Chondrocyte (in vitro differentiated cells): Measurements from ENCODE around the gene TSPYL6. TPM values are rescaled to one million over a fixed set of nuclear protein-coding genes. Genes with fewer than 3 reads are reported as not detected.
"Not testable (repeated sequence)": the region's sequence is repeated elsewhere in the genome, so short reads cannot be mapped to it uniquely, and the experiment has no call there.

ENCODE experiments used
- DNase-seq: peaks from one replicate; pipeline ENCODE4 v3.0.0; 2021; ENCODE audit warnings: mixed read lengths, low spot score
- H3K27ac Mint-ChIP-seq: one replicate; pipeline ENCODE4 v1.8.0; 2021; ENCODE audit warnings: mild to moderate bottlenecking, moderate library complexity, mixed read lengths; ENCODE audit not compliant: unreplicated experiment
- H3K27me3 Mint-ChIP-seq: 2 replicates; pipeline ENCODE4 v1.8.0; 2021; ENCODE audit warnings: low read depth, mixed read lengths
- H3K36me3 Mint-ChIP-seq: 2 replicates; pipeline ENCODE4 v1.8.0; 2021; ENCODE audit warnings: low read depth, mixed read lengths
- H3K4me1 Mint-ChIP-seq: 2 replicates; pipeline ENCODE4 v1.8.0; 2021; ENCODE audit warnings: low read depth, mild to moderate bottlenecking, mixed read lengths
- H3K4me3 Mint-ChIP-seq: one replicate; pipeline ENCODE4 v1.8.0; 2021; ENCODE audit warnings: mild to moderate bottlenecking, moderate library complexity, mixed read lengths; ENCODE audit not compliant: unreplicated experiment
- H3K9me3 Mint-ChIP-seq: 2 replicates; pipeline ENCODE4 v1.8.0; 2021; ENCODE audit warnings: low read depth, mixed read lengths
- CTCF ChIP-seq: fragments of 200-600 bp; sonication (generic); IDR thresholded peaks from 2 replicates; pipeline ENCODE4 v1.5.0; 2021; ENCODE audit warnings: antibody characterized with exemption, mild to moderate bottlenecking, moderate library complexity
- total RNA-seq: library from RNA; stranded (reverse); gene quantifications from 3 replicates; pipeline ENCODE4 v1.2.1, GENCODE V29; 2021

The TSPYL6 gene
- total RNA-seq, 1 donor from 2014 or later = not detected

- TF ChIP-seq CTCF = no peak
- H3K4me1 Mint-ChIP-seq = peaks cover 13% of the 10 kb centered on the region
- peaks cover 2% of the 10 kb centered on the region for H3K36me3 Mint-ChIP-seq
- no peak for DNase-seq
- no peaks in the 10 kb centered on the region for H3K27me3 Mint-ChIP-seq
- H3K27ac Mint-ChIP-seq = peak overlapping the region; percentile 87
- H3K9me3 Mint-ChIP-seq = peaks cover 2% of the 10 kb centered on the region
- no peak overlapping the region for H3K4me3 Mint-ChIP-seq
Measured at GRCh38 chr2:54275541-54275940, 19.5 kb upstream of the TSPYL6 start.

- no peak overlapping the region for H3K4me3 Mint-ChIP-seq
- TF ChIP-seq CTCF = no peak
- H3K27me3 Mint-ChIP-seq = no peaks in the 10 kb centered on the region
- H3K4me1 Mint-ChIP-seq = peaks cover 13% of the 10 kb centered on the region
- no peak for DNase-seq
- peaks cover 2% of the 10 kb centered on the region for H3K36me3 Mint-ChIP-seq
- peak overlapping the region; percentile 87 for H3K27ac Mint-ChIP-seq
- peaks cover 2% of the 10 kb centered on the region for H3K9me3 Mint-ChIP-seq
Measured at GRCh38 chr2:54274781-54275242, 18.8 kb upstream of the TSPYL6 start.

- no peak for DNase-seq
- no peak for TF ChIP-seq CTCF
- H3K4me3 Mint-ChIP-seq = no peak overlapping the region
- H3K4me1 Mint-ChIP-seq = peaks cover 26% of the 10 kb centered on the region
- peaks cover 2% of the 10 kb centered on the region for H3K36me3 Mint-ChIP-seq
- H3K27ac Mint-ChIP-seq = no peak overlapping the region
- no peaks in the 10 kb centered on the region for H3K27me3 Mint-ChIP-seq
- H3K9me3 Mint-ChIP-seq = peaks cover 2% of the 10 kb centered on the region
Measured at GRCh38 chr2:54271843-54272627, 16.0 kb upstream of the TSPYL6 start.

GRCh38 chr2:54271189-54271588 lies 15.2 kb upstream of the TSPYL6 start:
- H3K27ac Mint-ChIP-seq = no peak overlapping the region
- peaks cover 2% of the 10 kb centered on the region for H3K36me3 Mint-ChIP-seq
- DNase-seq = no peak
- H3K4me1 Mint-ChIP-seq = peaks cover 28% of the 10 kb centered on the region
- H3K9me3 Mint-ChIP-seq = peaks cover 2% of the 10 kb centered on the region
- H3K27me3 Mint-ChIP-seq = no peaks in the 10 kb centered on the region
- H3K4me3 Mint-ChIP-seq = no peak overlapping the region
- no peak for TF ChIP-seq CTCF

GRCh38 chr2:54267577-54267976 lies 11.5 kb upstream of the TSPYL6 start:
- H3K27ac Mint-ChIP-seq = no peak overlapping the region
- peaks cover 9% of the 10 kb centered on the region for H3K9me3 Mint-ChIP-seq
- no peak overlapping the region for H3K4me3 Mint-ChIP-seq
- peaks cover 20% of the 10 kb centered on the region for H3K4me1 Mint-ChIP-seq
- no peak for DNase-seq
- H3K27me3 Mint-ChIP-seq = no peaks in the 10 kb centered on the region
- peaks cover 3% of the 10 kb centered on the region for H3K36me3 Mint-ChIP-seq
- no peak for TF ChIP-seq CTCF

- H3K27me3 Mint-ChIP-seq, H3K36me3 Mint-ChIP-seq, H3K4me3 Mint-ChIP-seq, H3K9me3 Mint-ChIP-seq, DNase-seq, H3K27ac Mint-ChIP-seq: not testable (repeated sequence)
- peaks cover 20% of the 10 kb centered on the region for H3K4me1 Mint-ChIP-seq
Measured at GRCh38 chr2:54265081-54265480, 9.1 kb upstream of the TSPYL6 start.
